Neural cell (in vitro differentiated cells): ENCODE measurements around the gene LPCAT1. TPM values are rescaled to one million over a fixed set of nuclear protein-coding genes. Genes with fewer than 3 reads are reported as not detected.

Source experiments
- H2AFZ ChIP-seq: fragments of 200-600, 300-800 bp; sonication (generic), shearing (Covaris generic); 2 replicates; pipeline ENCODE4 v1.6.0; 2014; ENCODE audit warnings: low read depth, mild to moderate bottlenecking, antibody characterized with exemption, low read length, moderate library complexity
- H3F3A ChIP-seq: fragments of 200-600 bp; shearing (Covaris generic); 2 replicates; pipeline ENCODE4 v1.6.1; 2016; ENCODE audit warnings: mild to moderate bottlenecking, moderate library complexity, mixed read lengths, antibody characterized with exemption, low read length; ENCODE audit not compliant: insufficient read depth, poor library complexity, severe bottlenecking
- H3K27ac ChIP-seq: fragments of 200-600, 300-800 bp; sonication (generic), shearing (Covaris generic); 2 replicates; pipeline ENCODE4 v1.5.1; 2014; ENCODE audit warnings: mild to moderate bottlenecking, low read length, moderate library complexity
- H3K27me3 ChIP-seq: fragments of 300-800, 200-600 bp; sonication (generic), shearing (Covaris generic); 2 replicates; pipeline ENCODE4 v1.6.0; 2014; ENCODE audit warnings: mild to moderate bottlenecking, low read depth, low read length, moderate library complexity; ENCODE audit not compliant: insufficient read depth
- H3K36me3 ChIP-seq: fragments of 300-800, 200-600 bp; sonication (generic), shearing (Covaris generic); 2 replicates; pipeline ENCODE4 v1.5.1; 2014; ENCODE audit warnings: mild to moderate bottlenecking, antibody characterized with exemption, low read length, moderate library complexity; ENCODE audit not compliant: insufficient read depth
- H3K4me2 ChIP-seq: fragments of 300-800, 200-600 bp; sonication (generic), shearing (Covaris generic); 2 replicates; pipeline ENCODE4 v1.6.0; 2014; ENCODE audit warnings: mild to moderate bottlenecking, low read length
- H3K4me3 ChIP-seq: fragments of 300-800, 200-600 bp; sonication (generic), shearing (Covaris generic); 2 replicates; pipeline ENCODE4 v1.5.1; 2014; ENCODE audit warnings: mild to moderate bottlenecking, low read length, moderate library complexity
- H3K79me2 ChIP-seq: fragments of 200-600 bp; shearing (Covaris generic); replicated peaks from 2 replicates; pipeline ENCODE4 v1.6.0; 2014; ENCODE audit warnings: mild to moderate bottlenecking, low read length, moderate library complexity; ENCODE audit not compliant: insufficient read depth
- H3K9ac ChIP-seq: fragments of 300-800, 200-600 bp; sonication (generic), shearing (Covaris generic); 2 replicates; pipeline ENCODE4 v1.6.1; 2016; ENCODE audit warnings: mild to moderate bottlenecking, low read length, mixed read lengths
- H3K9me2 ChIP-seq: fragments of 200-600 bp; shearing (Covaris generic); 2 replicates; pipeline ENCODE4 v1.6.1; 2016; ENCODE audit warnings: mild to moderate bottlenecking, low read length, mixed read lengths; ENCODE audit not compliant: insufficient read depth
- H3K9me3 ChIP-seq: fragments of 200-600, 300-800 bp; sonication (generic), shearing (Covaris generic); 2 replicates; pipeline ENCODE4 v1.6.1; 2016; ENCODE audit warnings: mild to moderate bottlenecking, mixed run types, low read length, moderate library complexity, mixed read lengths
- H4K20me1 ChIP-seq: fragments of 200-600 bp; shearing (Covaris generic); 2 replicates; pipeline ENCODE4 v1.6.1; 2016; ENCODE audit warnings: mild to moderate bottlenecking, mixed run types; ENCODE audit not compliant: insufficient read depth
- CTCF ChIP-seq: fragments of 450-650 bp; IDR thresholded peaks from 2 replicates; pipeline ENCODE4 v1.5.1; 2014; ENCODE audit warnings: antibody characterized with exemption, mild to moderate bottlenecking, moderate library complexity; ENCODE audit not compliant: poor library complexity, severe bottlenecking
- EP300 ChIP-seq: fragments of 450-650 bp; conservative IDR thresholded peaks from 2 replicates; pipeline ENCODE4 v1.6.1; 2014; ENCODE audit warnings: antibody characterized with exemption, mild to moderate bottlenecking, moderate library complexity; ENCODE audit not compliant: poor library complexity, severe bottlenecking
- EZH2 ChIP-seq: fragments of 200-600, 300-800 bp; shearing (Covaris generic), sonication (generic); IDR thresholded peaks from 2 replicates; pipeline ENCODE4 v1.6.1; 2014; ENCODE audit warnings: antibody characterized with exemption, low read length, borderline replicate concordance, mild to moderate bottlenecking; ENCODE audit not compliant: insufficient read depth, poor library complexity, severe bottlenecking
- MXI1 ChIP-seq: fragments of 450-650 bp; conservative IDR thresholded peaks from 2 replicates; pipeline ENCODE4 v1.6.1; 2014; ENCODE audit warnings: antibody characterized with exemption, mild to moderate bottlenecking; ENCODE audit not compliant: poor library complexity, severe bottlenecking
- POLR2AphosphoS5 ChIP-seq: IDR thresholded peaks from 2 replicates; pipeline ENCODE4 v1.6.1; 2012
- RAD21 ChIP-seq: fragments of 450-650 bp; conservative IDR thresholded peaks from 2 replicates; pipeline ENCODE4 v1.6.1; 2014; ENCODE audit warnings: antibody characterized with exemption, mild to moderate bottlenecking, moderate library complexity
- REST ChIP-seq: IDR thresholded peaks from 2 replicates; pipeline ENCODE4 v1.6.1; 2012; ENCODE audit warnings: borderline replicate concordance
- SMC3 ChIP-seq: fragments of 450-650 bp; conservative IDR thresholded peaks from 2 replicates; pipeline ENCODE4 v1.6.1; 2014; ENCODE audit warnings: antibody characterized with exemption, mild to moderate bottlenecking, moderate library complexity; ENCODE audit not compliant: poor library complexity
- TAF1 ChIP-seq: IDR thresholded peaks from 2 replicates; pipeline ENCODE4 v1.6.1; 2012; ENCODE audit warnings: low read depth
- polyA plus RNA-seq: library from polyadenylated mRNA; depleted of rRNA; stranded (reverse); fragments of >200 nt; gene quantifications from 2 replicates; pipeline ENCODE4 v1.2.3, GENCODE V29; 2014

The LPCAT1 gene
- polyA plus RNA-seq, 1 donor from 2014 or later, result 61.8 TPM

DNA sequence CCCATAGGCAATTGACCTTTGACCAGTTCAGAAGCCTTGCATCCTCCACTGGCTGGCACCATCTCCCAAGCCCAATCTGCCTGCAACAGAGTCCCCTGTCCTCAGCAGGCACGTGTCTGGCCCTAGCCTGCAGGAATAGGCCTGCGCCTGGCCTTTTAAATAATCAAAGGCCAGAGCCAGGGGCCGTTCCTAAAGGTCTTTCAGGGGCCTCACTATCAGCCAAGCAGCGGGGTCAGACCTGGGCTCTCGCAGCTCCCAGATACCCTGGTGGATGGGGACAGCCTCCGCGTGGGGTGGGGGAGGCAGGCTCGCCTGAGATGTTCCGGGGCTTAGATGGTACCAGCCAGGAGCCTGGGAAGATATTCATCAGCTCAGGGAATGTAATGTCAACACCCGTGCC, 111.1 kb downstream of the LPCAT1 start:
- no peaks in the 10 kb centered on the region for H4K20me1 ChIP-seq
- H3K27ac ChIP-seq, result no peak overlapping the region
- H3F3A ChIP-seq, result no peaks in the 10 kb centered on the region
- no peaks in the 10 kb centered on the region for H3K9me2 ChIP-seq
- TF ChIP-seq POLR2AphosphoS5 (no peak), CTCF (no peak), EZH2 (no peak), RAD21 (no peak), SMC3 (no peak), REST (no peak), MXI1 (no peak), EP300 (no peak), TAF1 (no peak)
- no peak overlapping the region for H3K4me2 ChIP-seq
- no peak overlapping the region for H3K4me3 ChIP-seq
- no peak overlapping the region for H3K9ac ChIP-seq
- no peak overlapping the region for H2AFZ ChIP-seq
- H3K27me3 ChIP-seq, result no peaks in the 10 kb centered on the region
- H3K9me3 ChIP-seq, result no peaks in the 10 kb centered on the region
- no peaks in the 10 kb centered on the region for H3K36me3 ChIP-seq
- no peaks in the 10 kb centered on the region for H3K79me2 ChIP-seq

DNA sequence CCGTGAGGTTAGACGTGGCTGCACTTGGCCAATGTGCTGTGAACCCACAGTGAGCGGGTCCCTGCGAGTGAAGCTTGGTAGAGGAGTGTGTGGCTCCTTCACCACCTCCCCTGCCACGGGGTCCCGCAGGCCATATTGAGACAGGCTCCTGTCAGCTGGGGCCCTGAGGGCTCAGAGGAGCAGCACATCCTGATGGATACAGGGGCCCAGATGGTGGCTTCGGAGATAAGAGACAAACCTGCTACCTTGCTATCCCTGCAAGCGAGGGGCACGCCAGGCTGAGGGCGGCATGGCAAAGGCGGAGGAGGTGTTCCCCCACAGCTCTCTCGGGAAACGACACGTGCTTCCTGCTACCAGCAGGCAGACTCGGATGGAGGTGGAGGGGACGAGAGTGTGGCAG, 111.6 kb downstream of the LPCAT1 start:
- Histone ChIP-seq H3K27me3 (no peaks in the 10 kb centered on the region), H3K9me2 (no peaks in the 10 kb centered on the region), H3K79me2 (no peaks in the 10 kb centered on the region), H3K27ac (no peak overlapping the region), H3K4me2 (no peak overlapping the region), H3F3A (no peaks in the 10 kb centered on the region), H3K36me3 (no peaks in the 10 kb centered on the region), H3K9me3 (no peaks in the 10 kb centered on the region), H3K9ac (no peak overlapping the region), H2AFZ (no peak overlapping the region), H4K20me1 (no peaks in the 10 kb centered on the region), H3K4me3 (no peak overlapping the region)
- no peak for TF ChIP-seq EZH2
- no peak for TF ChIP-seq POLR2AphosphoS5
- TF ChIP-seq RAD21, result no peak
- no peak for TF ChIP-seq MXI1
- TF ChIP-seq TAF1, result no peak
- TF ChIP-seq SMC3, result no peak
- no peak for TF ChIP-seq EP300
- TF ChIP-seq REST, result no peak
- TF ChIP-seq CTCF, result no peak
